IMR-90 (cell line): ENCODE measurements around the gene PARVB.

Source experiments
- BHLHE40 ChIP-seq: fragments of 150-350 bp; IDR thresholded peaks from 2 replicates; pipeline ENCODE4 v1.6.1; 2016; ENCODE audit warnings: mild to moderate bottlenecking, low read depth, low read length
- TF ChIP-seq, protein P1 (sequence below): conservative IDR thresholded peaks from 2 replicates; pipeline ENCODE4 v1.5.1; 2012; ENCODE audit warnings: mild to moderate bottlenecking, low read depth, low read length, improper control_type of control experiment
- TF ChIP-seq, protein P2 (sequence below): fragments of 150-350 bp; IDR thresholded peaks from 2 replicates; pipeline ENCODE4 v1.6.1; 2016; ENCODE audit warnings: low read depth, mild to moderate bottlenecking, low read length, moderate library complexity, borderline replicate concordance

DNA sequence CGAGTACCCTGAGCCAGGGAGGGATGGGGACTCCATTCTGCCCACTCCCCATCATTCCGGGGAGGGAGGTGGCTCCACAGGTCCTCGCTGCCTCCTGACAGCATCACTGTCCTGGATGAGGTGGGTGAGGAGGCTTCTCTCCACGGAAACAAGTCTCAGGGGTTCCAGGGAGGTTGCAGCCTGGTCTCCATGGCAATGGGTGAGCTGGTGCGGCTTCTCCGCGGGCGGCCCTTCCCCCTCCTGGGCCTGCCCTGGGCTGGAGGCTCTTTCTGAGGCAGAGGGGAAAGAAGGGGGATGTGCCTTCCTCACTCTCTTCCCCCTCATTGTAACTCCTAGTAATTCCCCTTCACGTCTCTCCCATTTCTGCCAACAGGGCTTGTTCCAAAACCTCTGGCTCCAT is 119.5 kb downstream of the PARVB start:
- TF ChIP-seq, protein P1, sequence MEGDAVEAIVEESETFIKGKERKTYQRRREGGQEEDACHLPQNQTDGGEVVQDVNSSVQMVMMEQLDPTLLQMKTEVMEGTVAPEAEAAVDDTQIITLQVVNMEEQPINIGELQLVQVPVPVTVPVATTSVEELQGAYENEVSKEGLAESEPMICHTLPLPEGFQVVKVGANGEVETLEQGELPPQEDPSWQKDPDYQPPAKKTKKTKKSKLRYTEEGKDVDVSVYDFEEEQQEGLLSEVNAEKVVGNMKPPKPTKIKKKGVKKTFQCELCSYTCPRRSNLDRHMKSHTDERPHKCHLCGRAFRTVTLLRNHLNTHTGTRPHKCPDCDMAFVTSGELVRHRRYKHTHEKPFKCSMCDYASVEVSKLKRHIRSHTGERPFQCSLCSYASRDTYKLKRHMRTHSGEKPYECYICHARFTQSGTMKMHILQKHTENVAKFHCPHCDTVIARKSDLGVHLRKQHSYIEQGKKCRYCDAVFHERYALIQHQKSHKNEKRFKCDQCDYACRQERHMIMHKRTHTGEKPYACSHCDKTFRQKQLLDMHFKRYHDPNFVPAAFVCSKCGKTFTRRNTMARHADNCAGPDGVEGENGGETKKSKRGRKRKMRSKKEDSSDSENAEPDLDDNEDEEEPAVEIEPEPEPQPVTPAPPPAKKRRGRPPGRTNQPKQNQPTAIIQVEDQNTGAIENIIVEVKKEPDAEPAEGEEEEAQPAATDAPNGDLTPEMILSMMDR: no peak
- TF ChIP-seq, protein P2, sequence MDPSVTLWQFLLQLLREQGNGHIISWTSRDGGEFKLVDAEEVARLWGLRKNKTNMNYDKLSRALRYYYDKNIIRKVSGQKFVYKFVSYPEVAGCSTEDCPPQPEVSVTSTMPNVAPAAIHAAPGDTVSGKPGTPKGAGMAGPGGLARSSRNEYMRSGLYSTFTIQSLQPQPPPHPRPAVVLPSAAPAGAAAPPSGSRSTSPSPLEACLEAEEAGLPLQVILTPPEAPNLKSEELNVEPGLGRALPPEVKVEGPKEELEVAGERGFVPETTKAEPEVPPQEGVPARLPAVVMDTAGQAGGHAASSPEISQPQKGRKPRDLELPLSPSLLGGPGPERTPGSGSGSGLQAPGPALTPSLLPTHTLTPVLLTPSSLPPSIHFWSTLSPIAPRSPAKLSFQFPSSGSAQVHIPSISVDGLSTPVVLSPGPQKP: no peak
- TF ChIP-seq BHLHE40: no peak
